Measurements from ENCODE around the gene ZDHHC12. TPM values are rescaled to one million over a fixed set of nuclear protein-coding genes. Genes with fewer than 3 reads are reported as not detected.

The ZDHHC12 gene
- total and polyA plus RNA-seq, 11 donors, result 5.1 to 29.8 (median 10.9) TPM

- H3K36me3 ChIP-seq, result peaks cover 0 to 30% (median 22%) of the 10 kb centered on the region in 9 donors
- ATAC-seq (no peak), DNase-seq (no peak)
- peaks cover 0 to 21% (median 6%) of the 10 kb centered on the region in 12 donors for H3K4me1 ChIP-seq
- TF ChIP-seq POLR2A (IDR thresholded peaks at IDR 0.05) (no peak), CTCF (IDR thresholded peaks at IDR 0.05) (no peak)
- WGBS, 4 donors, result 84 to 87% (median 86%) methylated on average over 5 of the region's 5 CpGs
- no peaks in the 10 kb centered on the region for H3K27me3 ChIP-seq
- H3K27ac ChIP-seq, result no peak overlapping the region
- H3K4me3 ChIP-seq, result no peak overlapping the region
- intact Hi-C loops (cut with DNase I), result no loop called here
- H3K9me3 ChIP-seq, result peaks cover 0 to 3% (median 0%) of the 10 kb centered on the region in 12 donors
These were observed 3.8 kb upstream of the ZDHHC12 start for GRCh38 chr9:128727640-128728248.

GRCh38 chr9:128724744-128725211 lies 851 bp upstream of the ZDHHC12 start:
- H3K27ac ChIP-seq, result peak overlapping the region; percentile 18 to 86 (median 79)
- H3K27me3 ChIP-seq, result no peaks in the 10 kb centered on the region
- intact Hi-C loops (cut with DNase I), result loop anchor here in 1 of 10 donors (2.0 kb wide), 2 partner anchors 20 to 68 kb away; partner anchors contain the start of gene DYNC2I2
- 9 to 21% (median 18%) methylated on average over 8 to 10 of the region's 10 CpGs for WGBS, 4 donors
- peaks cover 0 to 21% (median 6%) of the 10 kb centered on the region in 12 donors for H3K4me1 ChIP-seq
- ATAC-seq, result peak; percentile 27 to 80 (median 47)
- peak overlapping the region; percentile 18 to 86 (median 71) for H3K4me3 ChIP-seq
- peak in 3 of 12 donors; percentile 12 to 18 (median 12) for TF ChIP-seq CTCF (IDR thresholded peaks at IDR 0.05)
- TF ChIP-seq POLR2A (IDR thresholded peaks at IDR 0.05), result peak in 1 of 2 donors; percentile 45
- DNase-seq, result peak; percentile 83 to 88 (median 86)
- peaks cover 0 to 3% (median 0%) of the 10 kb centered on the region in 12 donors for H3K9me3 ChIP-seq
- peaks cover 0 to 17% (median 0%) of the 10 kb centered on the region in 9 donors for H3K36me3 ChIP-seq

- H3K4me3 ChIP-seq, result peak overlapping the region; percentile 18 to 86 (median 71)
- ATAC-seq (no peak), DNase-seq (no peak)
- peaks cover 0 to 16% (median 0%) of the 10 kb centered on the region in 9 donors for H3K36me3 ChIP-seq
- no peak for TF ChIP-seq POLR2A (IDR thresholded peaks at IDR 0.05)
- TF ChIP-seq CTCF (IDR thresholded peaks at IDR 0.05), result no peak
- WGBS, 4 donors, result 43 to 51% (median 46%) methylated on average over 7 of the region's 7 CpGs
- H3K9me3 ChIP-seq, result peaks cover 0 to 3% (median 0%) of the 10 kb centered on the region in 12 donors
- H3K27me3 ChIP-seq, result no peaks in the 10 kb centered on the region
- intact Hi-C loops (cut with DNase I), result loop anchor here in 1 of 10 donors (2.0 kb wide), 1 partner anchor 19 kb away; no protein-coding TSS in a partner anchor
- H3K27ac ChIP-seq, result peak overlapping the region; percentile 12 to 86 (median 79)
- H3K4me1 ChIP-seq, result peaks cover 0 to 21% (median 6%) of the 10 kb centered on the region in 12 donors
These were observed 518 bp downstream of the ZDHHC12 start for GRCh38 chr9:128723352-128723865.

All from heart left ventricle (tissue), 16 donors.